Activated CD4-positive, alpha-beta T cell treated with anti-CD3 and anti-CD28 coated beads, Interleukin-10, Interleukin-2, amounts not matched to agents 100 ng/mL and 50 ng/mL, durations not matched to agents 16 hours and 8 hours (primary cell): ENCODE data around the gene EVC2.

ENCODE experiments used
- DNase-seq: peaks from one replicate; pipeline ENCODE4 v3.0.0-alpha.2; 2020

The EVC2 gene

GRCh38 chr4:5711479-5712184, 3.3 kb upstream of the EVC2 start:
- no peak for DNase-seq

GRCh38 chr4:5710961-5711478, 2.7 kb upstream of the EVC2 start, which contains the start of gene EVC:
EVC (plus strand) TSS chr4:5711201; CDS start chr4:5711381, 180 bp downstream.
- DNase-seq = peak; percentile 50

GRCh38 chr4:5710065-5710960, 2.0 kb upstream of the EVC2 start:
- no peak for DNase-seq

GRCh38 chr4:5709207-5709575, 832 bp upstream of the EVC2 start:
- no peak for DNase-seq

GRCh38 chr4:5707778-5708448, 446 bp downstream of the EVC2 start:
- no peak for DNase-seq

GRCh38 chr4:5707366-5707765, 993 bp downstream of the EVC2 start:
- DNase-seq = no peak

GRCh38 chr4:5706486-5707290, 1.7 kb downstream of the EVC2 start:
- DNase-seq = no peak

GRCh38 chr4:5705647-5706320, 2.6 kb downstream of the EVC2 start:
- DNase-seq = no peak

- DNase-seq = no peak
Measured at GRCh38 chr4:5704276-5704675, 4.1 kb downstream of the EVC2 start.

- no peak for DNase-seq
Measured at GRCh38 chr4:5703831-5704230, 4.5 kb downstream of the EVC2 start.

GRCh38 chr4:5701971-5702370, 6.4 kb downstream of the EVC2 start:
- DNase-seq = no peak

GRCh38 chr4:5700459-5700858, 7.9 kb downstream of the EVC2 start:
- DNase-seq = no peak

GRCh38 chr4:5696341-5696740, 12.0 kb downstream of the EVC2 start:
- no peak for DNase-seq

- DNase-seq = no peak
Measured at GRCh38 chr4:5693871-5694270, 14.5 kb downstream of the EVC2 start.

GRCh38 chr4:5691491-5692132, 16.7 kb downstream of the EVC2 start:
- DNase-seq = no peak

- no peak for DNase-seq
Measured at GRCh38 chr4:5689065-5689464, 19.3 kb downstream of the EVC2 start.

- DNase-seq = no peak
Measured at GRCh38 chr4:5686338-5686737, 22.0 kb downstream of the EVC2 start.

- no peak for DNase-seq
Measured at GRCh38 chr4:5685296-5685695, 23.1 kb downstream of the EVC2 start.

GRCh38 chr4:5683566-5683965, 24.8 kb downstream of the EVC2 start:
- DNase-seq = no peak

GRCh38 chr4:5678977-5679376, 29.4 kb downstream of the EVC2 start:
- no peak for DNase-seq

- DNase-seq = no peak
Measured at GRCh38 chr4:5676763-5677162, 31.6 kb downstream of the EVC2 start.
